RCC 7860 (cell line): ENCODE measurements around the gene CCDC178.

Experiments
- DNase-seq: peaks from one replicate; pipeline ENCODE4 v3.0.0-alpha.2; 2015; ENCODE audit warnings: low spot score
- FAIRE-seq: peaks from 2 replicates; lab custom pipeline; 2012; peaks lifted over from hg19 to GRCh38; lab: Jason Lieb, UNC

Gene CCDC178

GRCh38 chr18:32929213-32929612 lies 511.3 kb downstream of the CCDC178 start:
- no peak for FAIRE-seq
- DNase-seq, result no peak

- FAIRE-seq (no peak), DNase-seq (no peak)
Observed at GRCh38 chr18:32922951-32923430, 517.5 kb downstream of the CCDC178 start.

- peak; percentile 79 for DNase-seq
- FAIRE-seq, result peak; percentile 98
Observed at GRCh38 chr18:32920796-32921787, 519.4 kb downstream of the CCDC178 start.

DNA sequence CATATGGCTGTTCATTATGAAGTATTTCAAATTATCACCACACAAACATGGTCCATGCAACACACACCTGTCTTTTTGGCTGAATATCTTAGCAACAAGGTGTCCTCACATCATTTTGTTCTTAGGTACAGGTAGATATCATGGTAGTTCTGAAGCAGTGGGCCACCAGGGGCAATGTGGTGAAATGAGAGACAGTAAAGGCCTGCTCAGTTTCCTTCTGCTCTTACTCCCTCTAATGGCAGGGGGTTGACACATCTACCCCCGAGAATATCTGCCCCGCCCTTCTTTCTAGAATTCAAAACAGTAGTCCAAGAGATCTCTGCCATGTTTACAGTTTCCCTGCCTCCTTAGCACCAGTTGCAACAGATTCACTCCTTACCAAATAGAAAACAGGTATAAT lies 520.7 kb downstream of the CCDC178 start:
- peak; percentile 28 for FAIRE-seq

GRCh38 chr18:32918692-32919250 lies 521.8 kb downstream of the CCDC178 start:
- no peak for DNase-seq
- FAIRE-seq, result no peak

More for the DNA sequence above, 520.7 kb downstream of the CCDC178 start:
- peak; percentile 63 for DNase-seq

GRCh38 chr18:32915516-32915915 lies 525.0 kb downstream of the CCDC178 start:
- no peak for DNase-seq
- no peak for FAIRE-seq

GRCh38 chr18:32911660-32912284 lies 528.7 kb downstream of the CCDC178 start:
- DNase-seq (peak; percentile 70), FAIRE-seq (peak; percentile 70)

DNA sequence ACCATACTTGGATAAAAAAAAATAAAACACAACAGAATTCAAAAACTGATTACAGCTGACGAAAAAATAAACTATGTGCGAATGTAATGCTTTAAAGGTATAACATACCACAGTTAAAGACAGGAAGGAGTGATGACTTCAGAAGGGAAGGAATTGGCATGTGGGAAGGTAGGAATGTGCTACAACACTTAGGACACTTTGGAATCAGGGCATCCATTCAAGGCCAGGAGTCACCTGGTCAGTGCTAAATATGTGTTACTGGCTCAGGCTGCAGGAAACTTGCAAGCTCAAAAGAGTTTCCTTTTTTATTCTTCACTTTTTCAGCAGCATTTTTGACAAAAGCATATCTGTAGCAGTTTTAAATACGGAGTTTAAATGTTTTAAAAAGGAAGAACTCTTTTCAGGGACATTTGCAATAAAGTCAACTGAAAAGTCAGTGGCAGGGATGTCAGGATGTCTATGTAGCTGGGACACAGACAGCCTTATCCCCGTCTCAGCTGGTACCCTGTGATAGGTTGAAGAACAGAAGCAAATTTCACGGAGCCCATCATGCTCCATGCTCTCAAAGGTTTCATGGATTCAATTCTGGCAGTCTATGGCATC lies 529.7 kb downstream of the CCDC178 start:
- DNase-seq, result peak; percentile 28
- FAIRE-seq, result no peak

GRCh38 chr18:32909798-32910561 lies 530.5 kb downstream of the CCDC178 start:
- DNase-seq, result no peak
- no peak for FAIRE-seq

- no peak for FAIRE-seq
Observed at GRCh38 chr18:32908424-32908805, 532.1 kb downstream of the CCDC178 start.

GRCh38 chr18:32907648-32908423 lies 532.7 kb downstream of the CCDC178 start:
- DNase-seq (no peak), FAIRE-seq (no peak)

More at GRCh38 chr18:32908424-32908805, 532.1 kb downstream of the CCDC178 start:
- no peak for DNase-seq

DNA sequence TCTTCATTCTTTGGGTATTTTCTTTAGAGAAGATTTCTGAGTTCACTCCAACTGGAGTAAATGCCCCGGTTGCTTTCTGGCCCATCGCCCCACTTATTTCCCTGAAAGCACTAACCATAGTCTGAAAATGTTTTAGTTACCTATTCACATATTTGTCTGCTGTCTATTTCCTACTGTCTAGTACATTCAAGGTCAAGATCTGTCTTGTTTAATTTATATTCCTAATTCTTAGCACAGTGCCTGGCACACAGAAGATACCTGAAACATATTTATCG lies 533.3 kb downstream of the CCDC178 start:
- no peak for FAIRE-seq

DNA sequence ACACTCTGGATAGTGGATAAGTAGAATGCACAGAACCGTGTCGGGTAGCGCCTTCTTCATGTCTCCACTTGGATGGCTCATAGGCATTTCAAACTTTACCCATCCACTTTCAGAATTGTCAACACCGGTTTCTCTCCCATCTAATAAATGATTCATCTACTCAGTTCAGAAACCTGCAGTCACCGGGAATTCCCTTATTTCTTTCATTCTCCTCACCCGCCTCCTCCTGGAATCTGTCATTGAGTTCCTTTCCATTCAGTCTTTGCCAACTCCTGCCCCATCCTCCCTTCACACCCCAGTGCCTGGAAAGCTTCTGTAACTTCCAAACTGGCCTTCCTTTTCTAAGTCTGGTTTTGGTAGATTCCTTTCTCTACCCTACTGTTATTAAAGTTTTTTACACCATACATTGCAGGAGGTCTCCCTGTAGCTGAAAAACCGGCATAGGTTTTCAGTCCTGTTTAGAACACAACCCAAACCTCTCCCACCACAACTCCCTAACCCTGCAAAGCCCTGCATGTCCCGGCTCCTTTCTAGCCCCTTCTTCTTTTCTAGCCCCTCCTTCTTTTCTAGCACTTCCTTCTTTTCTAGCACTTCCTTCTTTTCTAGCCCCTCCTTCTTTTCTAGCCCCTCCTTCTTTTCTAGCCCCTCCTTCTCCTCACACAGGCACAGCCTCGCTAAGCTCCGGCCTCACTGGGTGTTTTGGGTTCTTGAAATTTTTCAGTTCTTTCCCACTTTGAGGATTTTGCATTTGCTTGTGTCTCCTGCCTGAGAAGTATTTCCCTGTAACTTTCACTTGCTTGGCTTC lies 533.8 kb downstream of the CCDC178 start:
- DNase-seq (peak; percentile 90), FAIRE-seq (peak; percentile 96)

More for the DNA sequence above, 533.3 kb downstream of the CCDC178 start:
- no peak for DNase-seq

GRCh38 chr18:32905651-32906050 lies 534.9 kb downstream of the CCDC178 start:
- no peak for FAIRE-seq
- DNase-seq, result no peak

DNA sequence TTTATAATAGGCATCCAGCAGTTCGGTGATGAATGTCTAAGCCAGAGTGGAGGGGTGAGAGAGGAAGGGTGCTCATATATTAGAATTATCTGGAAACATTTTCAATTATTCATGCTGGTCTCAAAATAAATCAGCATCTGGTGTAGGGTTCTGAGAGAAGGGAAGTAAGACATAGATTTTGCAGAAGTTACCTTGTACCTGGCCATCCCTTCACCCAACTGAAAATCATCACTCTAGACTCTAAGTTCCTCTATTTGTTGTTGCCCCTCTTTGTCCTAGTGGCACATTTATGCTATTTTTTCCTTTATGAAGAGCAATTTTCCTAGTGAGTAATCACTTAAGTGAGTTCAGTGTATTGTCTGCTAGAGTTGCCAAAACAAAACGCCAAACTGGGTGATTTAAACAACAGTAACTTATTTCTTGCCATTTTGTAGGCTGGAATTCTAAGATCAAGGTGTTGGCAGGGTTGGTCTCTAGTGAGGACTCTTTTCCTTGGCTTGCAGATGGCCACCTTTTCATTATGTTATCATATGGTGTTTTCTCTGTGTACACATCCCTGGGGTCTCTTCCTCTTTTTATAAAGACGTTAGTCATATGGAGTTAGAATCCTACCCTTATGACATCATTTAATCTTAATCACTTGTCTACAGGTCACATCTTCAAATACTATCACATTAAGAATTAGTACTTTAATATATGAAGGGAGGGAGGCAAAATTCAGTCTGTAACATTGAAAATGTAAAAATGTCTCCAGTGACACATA lies 537.8 kb downstream of the CCDC178 start:
- DNase-seq (no peak), FAIRE-seq (no peak)

GRCh38 chr18:32899819-32900218 lies 540.7 kb downstream of the CCDC178 start:
- DNase-seq, result no peak
- FAIRE-seq, result no peak

DNA sequence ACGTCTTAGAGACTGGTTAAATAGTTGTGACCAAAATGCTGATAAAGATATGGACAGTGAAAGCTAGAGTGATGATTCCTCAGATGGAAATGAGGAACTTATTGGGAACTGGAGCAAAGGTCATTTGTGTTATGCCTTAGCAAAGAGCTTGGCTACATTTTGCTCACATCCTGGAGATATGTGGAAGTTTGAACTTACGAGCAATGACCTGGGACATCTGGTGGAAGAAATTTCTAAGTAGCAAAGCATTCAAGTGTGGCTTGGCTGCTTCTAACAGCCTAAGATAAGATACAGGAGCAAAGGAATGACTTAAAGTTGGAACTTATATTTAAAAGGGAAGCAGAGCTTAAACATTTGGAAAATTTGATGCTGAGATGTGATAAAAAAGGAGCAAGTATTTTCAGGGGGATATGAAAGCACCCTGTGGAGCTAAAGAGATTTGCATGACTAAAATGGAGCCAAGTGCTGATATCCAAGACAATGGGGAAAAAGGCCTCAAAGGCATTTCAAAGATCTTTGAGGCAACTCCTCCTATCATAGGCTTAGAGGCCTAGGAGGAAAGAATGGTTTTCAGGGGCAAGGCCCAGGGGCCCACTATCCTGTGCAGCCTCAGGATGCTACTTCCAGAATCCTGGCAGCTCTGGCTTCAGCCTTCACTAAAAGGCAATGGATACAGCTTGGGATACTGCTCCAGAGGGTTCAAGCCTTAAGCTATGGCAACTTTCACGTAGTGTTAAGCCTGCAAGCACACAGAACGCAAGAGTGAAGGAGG lies 543.6 kb downstream of the CCDC178 start:
- DNase-seq (no peak), FAIRE-seq (no peak)
